Neural cell (in vitro differentiated cells): Measurements from ENCODE around the gene LSM14A. TPM values are rescaled to one million over a fixed set of nuclear protein-coding genes. Genes with fewer than 3 reads are reported as not detected.

Experiments
- H2AFZ ChIP-seq: fragments of 200-600, 300-800 bp; sonication (generic), shearing (Covaris generic); 2 replicates; pipeline ENCODE4 v1.6.0; 2014; ENCODE audit warnings: low read depth, mild to moderate bottlenecking, antibody characterized with exemption, low read length, moderate library complexity
- H3F3A ChIP-seq: fragments of 200-600 bp; shearing (Covaris generic); 2 replicates; pipeline ENCODE4 v1.6.1; 2016; ENCODE audit warnings: mild to moderate bottlenecking, moderate library complexity, mixed read lengths, antibody characterized with exemption, low read length; ENCODE audit not compliant: insufficient read depth, poor library complexity, severe bottlenecking
- H3K27ac ChIP-seq: fragments of 200-600, 300-800 bp; sonication (generic), shearing (Covaris generic); 2 replicates; pipeline ENCODE4 v1.5.1; 2014; ENCODE audit warnings: mild to moderate bottlenecking, low read length, moderate library complexity
- H3K27me3 ChIP-seq: fragments of 300-800, 200-600 bp; sonication (generic), shearing (Covaris generic); 2 replicates; pipeline ENCODE4 v1.6.0; 2014; ENCODE audit warnings: mild to moderate bottlenecking, low read depth, low read length, moderate library complexity; ENCODE audit not compliant: insufficient read depth
- H3K36me3 ChIP-seq: fragments of 300-800, 200-600 bp; sonication (generic), shearing (Covaris generic); 2 replicates; pipeline ENCODE4 v1.5.1; 2014; ENCODE audit warnings: mild to moderate bottlenecking, antibody characterized with exemption, low read length, moderate library complexity; ENCODE audit not compliant: insufficient read depth
- H3K4me2 ChIP-seq: fragments of 300-800, 200-600 bp; sonication (generic), shearing (Covaris generic); 2 replicates; pipeline ENCODE4 v1.6.0; 2014; ENCODE audit warnings: mild to moderate bottlenecking, low read length
- H3K4me3 ChIP-seq: fragments of 300-800, 200-600 bp; sonication (generic), shearing (Covaris generic); 2 replicates; pipeline ENCODE4 v1.5.1; 2014; ENCODE audit warnings: mild to moderate bottlenecking, low read length, moderate library complexity
- H3K79me2 ChIP-seq: fragments of 200-600 bp; shearing (Covaris generic); replicated peaks from 2 replicates; pipeline ENCODE4 v1.6.0; 2014; ENCODE audit warnings: mild to moderate bottlenecking, low read length, moderate library complexity; ENCODE audit not compliant: insufficient read depth
- H3K9ac ChIP-seq: fragments of 300-800, 200-600 bp; sonication (generic), shearing (Covaris generic); 2 replicates; pipeline ENCODE4 v1.6.1; 2016; ENCODE audit warnings: mild to moderate bottlenecking, low read length, mixed read lengths
- H3K9me2 ChIP-seq: fragments of 200-600 bp; shearing (Covaris generic); 2 replicates; pipeline ENCODE4 v1.6.1; 2016; ENCODE audit warnings: mild to moderate bottlenecking, low read length, mixed read lengths; ENCODE audit not compliant: insufficient read depth
- H3K9me3 ChIP-seq: fragments of 200-600, 300-800 bp; sonication (generic), shearing (Covaris generic); 2 replicates; pipeline ENCODE4 v1.6.1; 2016; ENCODE audit warnings: mild to moderate bottlenecking, mixed run types, low read length, moderate library complexity, mixed read lengths
- H4K20me1 ChIP-seq: fragments of 200-600 bp; shearing (Covaris generic); 2 replicates; pipeline ENCODE4 v1.6.1; 2016; ENCODE audit warnings: mild to moderate bottlenecking, mixed run types; ENCODE audit not compliant: insufficient read depth
- EP300 ChIP-seq: fragments of 450-650 bp; conservative IDR thresholded peaks from 2 replicates; pipeline ENCODE4 v1.6.1; 2014; ENCODE audit warnings: antibody characterized with exemption, mild to moderate bottlenecking, moderate library complexity; ENCODE audit not compliant: poor library complexity, severe bottlenecking
- EZH2 ChIP-seq: fragments of 200-600, 300-800 bp; shearing (Covaris generic), sonication (generic); IDR thresholded peaks from 2 replicates; pipeline ENCODE4 v1.6.1; 2014; ENCODE audit warnings: antibody characterized with exemption, low read length, borderline replicate concordance, mild to moderate bottlenecking; ENCODE audit not compliant: insufficient read depth, poor library complexity, severe bottlenecking
- MXI1 ChIP-seq: fragments of 450-650 bp; conservative IDR thresholded peaks from 2 replicates; pipeline ENCODE4 v1.6.1; 2014; ENCODE audit warnings: antibody characterized with exemption, mild to moderate bottlenecking; ENCODE audit not compliant: poor library complexity, severe bottlenecking
- POLR2AphosphoS5 ChIP-seq: IDR thresholded peaks from 2 replicates; pipeline ENCODE4 v1.6.1; 2012
- RAD21 ChIP-seq: fragments of 450-650 bp; conservative IDR thresholded peaks from 2 replicates; pipeline ENCODE4 v1.6.1; 2014; ENCODE audit warnings: antibody characterized with exemption, mild to moderate bottlenecking, moderate library complexity
- SMC3 ChIP-seq: fragments of 450-650 bp; conservative IDR thresholded peaks from 2 replicates; pipeline ENCODE4 v1.6.1; 2014; ENCODE audit warnings: antibody characterized with exemption, mild to moderate bottlenecking, moderate library complexity; ENCODE audit not compliant: poor library complexity
- TAF1 ChIP-seq: IDR thresholded peaks from 2 replicates; pipeline ENCODE4 v1.6.1; 2012; ENCODE audit warnings: low read depth
- polyA plus RNA-seq: library from polyadenylated mRNA; depleted of rRNA; stranded (reverse); fragments of >200 nt; gene quantifications from 2 replicates; pipeline ENCODE4 v1.2.3, GENCODE V29; 2014
- TF ChIP-seq, protein P1 (sequence below): IDR thresholded peaks from 2 replicates; pipeline ENCODE4 v1.6.1; 2012; ENCODE audit warnings: borderline replicate concordance
- TF ChIP-seq, protein P2 (sequence below): fragments of 450-650 bp; IDR thresholded peaks from 2 replicates; pipeline ENCODE4 v1.5.1; 2014; ENCODE audit warnings: antibody characterized with exemption, mild to moderate bottlenecking, moderate library complexity; ENCODE audit not compliant: poor library complexity, severe bottlenecking

LSM14A gene
- polyA plus RNA-seq, 1 donor from 2014 or later, result 104 TPM

DNA sequence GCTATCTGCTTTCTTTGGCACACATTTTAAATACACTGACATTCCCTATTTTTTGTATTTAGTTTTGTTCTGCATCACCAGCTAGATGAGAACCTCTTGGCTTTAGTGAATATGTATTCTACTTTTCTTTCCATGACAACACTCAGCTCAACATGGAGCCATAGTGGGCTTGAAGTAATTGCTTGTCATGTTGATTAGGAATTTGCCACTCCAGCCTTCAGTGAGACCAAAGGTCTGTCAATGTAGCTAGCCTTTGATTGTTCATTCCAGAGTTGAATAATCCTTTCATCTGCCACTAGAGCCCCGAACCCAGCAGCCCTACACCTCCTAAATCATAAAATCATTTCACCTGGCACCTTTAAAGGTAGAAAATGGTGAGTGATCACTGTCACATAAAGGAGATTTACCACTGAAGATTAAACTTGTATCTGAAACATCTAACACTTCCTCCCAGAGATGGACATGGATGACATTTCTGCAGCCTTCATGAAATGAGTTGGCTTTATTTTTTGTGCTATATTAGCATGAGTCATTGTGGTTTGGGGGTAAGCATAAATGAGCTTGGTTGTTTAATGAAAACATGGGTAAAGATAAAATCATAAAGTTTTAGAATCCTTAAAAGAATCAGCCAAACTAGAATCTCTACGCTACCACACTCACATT is 52.8 kb downstream of the LSM14A start:
- Histone ChIP-seq H3K4me2 (no peak overlapping the region), H3K27ac (no peak overlapping the region)

DNA sequence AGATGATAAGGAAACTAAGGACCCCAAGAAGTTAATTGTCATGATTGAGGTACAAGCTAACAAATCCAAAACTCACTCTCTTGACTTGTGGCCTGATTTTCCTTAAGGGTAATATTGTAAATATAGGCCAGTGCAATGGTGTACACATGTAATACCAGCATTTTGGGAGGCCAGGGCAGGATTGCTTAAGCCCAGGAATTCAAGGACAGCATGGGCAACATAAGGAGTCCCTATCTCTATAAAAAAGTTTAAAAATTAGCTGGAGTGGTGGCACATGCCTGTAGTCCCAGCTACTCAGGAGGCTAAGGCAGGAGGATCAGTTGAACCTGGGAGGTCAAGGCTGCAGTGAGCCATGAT is 53.3 kb downstream of the LSM14A start:
- Histone ChIP-seq H4K20me1 (no peaks in the 10 kb centered on the region), H3K9me3 (no peaks in the 10 kb centered on the region), H3K4me3 (no peak overlapping the region), H3K9ac (no peak overlapping the region), H3K27me3 (no peaks in the 10 kb centered on the region), H3F3A (no peaks in the 10 kb centered on the region), H3K79me2 (no peaks in the 10 kb centered on the region), H3K4me2 (no peak overlapping the region), H3K27ac (no peak overlapping the region), H2AFZ (no peak overlapping the region), H3K36me3 (peaks cover 12% of the 10 kb centered on the region), H3K9me2 (no peaks in the 10 kb centered on the region)
- TF ChIP-seq TAF1 (no peak), MXI1 (no peak), EP300 (no peak), SMC3 (no peak), RAD21 (no peak), POLR2AphosphoS5 (no peak), EZH2 (no peak)
- TF ChIP-seq, protein P1, sequence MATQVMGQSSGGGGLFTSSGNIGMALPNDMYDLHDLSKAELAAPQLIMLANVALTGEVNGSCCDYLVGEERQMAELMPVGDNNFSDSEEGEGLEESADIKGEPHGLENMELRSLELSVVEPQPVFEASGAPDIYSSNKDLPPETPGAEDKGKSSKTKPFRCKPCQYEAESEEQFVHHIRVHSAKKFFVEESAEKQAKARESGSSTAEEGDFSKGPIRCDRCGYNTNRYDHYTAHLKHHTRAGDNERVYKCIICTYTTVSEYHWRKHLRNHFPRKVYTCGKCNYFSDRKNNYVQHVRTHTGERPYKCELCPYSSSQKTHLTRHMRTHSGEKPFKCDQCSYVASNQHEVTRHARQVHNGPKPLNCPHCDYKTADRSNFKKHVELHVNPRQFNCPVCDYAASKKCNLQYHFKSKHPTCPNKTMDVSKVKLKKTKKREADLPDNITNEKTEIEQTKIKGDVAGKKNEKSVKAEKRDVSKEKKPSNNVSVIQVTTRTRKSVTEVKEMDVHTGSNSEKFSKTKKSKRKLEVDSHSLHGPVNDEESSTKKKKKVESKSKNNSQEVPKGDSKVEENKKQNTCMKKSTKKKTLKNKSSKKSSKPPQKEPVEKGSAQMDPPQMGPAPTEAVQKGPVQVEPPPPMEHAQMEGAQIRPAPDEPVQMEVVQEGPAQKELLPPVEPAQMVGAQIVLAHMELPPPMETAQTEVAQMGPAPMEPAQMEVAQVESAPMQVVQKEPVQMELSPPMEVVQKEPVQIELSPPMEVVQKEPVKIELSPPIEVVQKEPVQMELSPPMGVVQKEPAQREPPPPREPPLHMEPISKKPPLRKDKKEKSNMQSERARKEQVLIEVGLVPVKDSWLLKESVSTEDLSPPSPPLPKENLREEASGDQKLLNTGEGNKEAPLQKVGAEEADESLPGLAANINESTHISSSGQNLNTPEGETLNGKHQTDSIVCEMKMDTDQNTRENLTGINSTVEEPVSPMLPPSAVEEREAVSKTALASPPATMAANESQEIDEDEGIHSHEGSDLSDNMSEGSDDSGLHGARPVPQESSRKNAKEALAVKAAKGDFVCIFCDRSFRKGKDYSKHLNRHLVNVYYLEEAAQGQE, result no peak
- TF ChIP-seq, protein P2, sequence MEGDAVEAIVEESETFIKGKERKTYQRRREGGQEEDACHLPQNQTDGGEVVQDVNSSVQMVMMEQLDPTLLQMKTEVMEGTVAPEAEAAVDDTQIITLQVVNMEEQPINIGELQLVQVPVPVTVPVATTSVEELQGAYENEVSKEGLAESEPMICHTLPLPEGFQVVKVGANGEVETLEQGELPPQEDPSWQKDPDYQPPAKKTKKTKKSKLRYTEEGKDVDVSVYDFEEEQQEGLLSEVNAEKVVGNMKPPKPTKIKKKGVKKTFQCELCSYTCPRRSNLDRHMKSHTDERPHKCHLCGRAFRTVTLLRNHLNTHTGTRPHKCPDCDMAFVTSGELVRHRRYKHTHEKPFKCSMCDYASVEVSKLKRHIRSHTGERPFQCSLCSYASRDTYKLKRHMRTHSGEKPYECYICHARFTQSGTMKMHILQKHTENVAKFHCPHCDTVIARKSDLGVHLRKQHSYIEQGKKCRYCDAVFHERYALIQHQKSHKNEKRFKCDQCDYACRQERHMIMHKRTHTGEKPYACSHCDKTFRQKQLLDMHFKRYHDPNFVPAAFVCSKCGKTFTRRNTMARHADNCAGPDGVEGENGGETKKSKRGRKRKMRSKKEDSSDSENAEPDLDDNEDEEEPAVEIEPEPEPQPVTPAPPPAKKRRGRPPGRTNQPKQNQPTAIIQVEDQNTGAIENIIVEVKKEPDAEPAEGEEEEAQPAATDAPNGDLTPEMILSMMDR, result no peak

More for the DNA sequence above, 52.8 kb downstream of the LSM14A start:
- Histone ChIP-seq H3K27me3 (no peaks in the 10 kb centered on the region), H3K9me2 (no peaks in the 10 kb centered on the region), H3K9me3 (no peaks in the 10 kb centered on the region), H3F3A (no peaks in the 10 kb centered on the region), H3K79me2 (no peaks in the 10 kb centered on the region), H4K20me1 (no peaks in the 10 kb centered on the region), H3K9ac (no peak overlapping the region), H3K36me3 (peaks cover 12% of the 10 kb centered on the region), H2AFZ (no peak overlapping the region), H3K4me3 (no peak overlapping the region)
- TF ChIP-seq TAF1, result no peak
- no peak for TF ChIP-seq POLR2AphosphoS5
- no peak for TF ChIP-seq RAD21
- TF ChIP-seq, protein P2, result no peak
- TF ChIP-seq, protein P1, result no peak
- no peak for TF ChIP-seq SMC3
- no peak for TF ChIP-seq MXI1
- no peak for TF ChIP-seq EZH2
- TF ChIP-seq EP300, result no peak
